DMS79 (cell line): ENCODE results near the gene TXNL1.
"Not testable (repeated sequence)": the region's sequence is repeated elsewhere in the genome, so short reads cannot be mapped to it uniquely, and the experiment has no call there.

Source experiments
- DNase-seq: peaks from one replicate; lab custom pipeline; 2025; lab: John Stamatoyannopoulos, UW

Gene TXNL1

DNA sequence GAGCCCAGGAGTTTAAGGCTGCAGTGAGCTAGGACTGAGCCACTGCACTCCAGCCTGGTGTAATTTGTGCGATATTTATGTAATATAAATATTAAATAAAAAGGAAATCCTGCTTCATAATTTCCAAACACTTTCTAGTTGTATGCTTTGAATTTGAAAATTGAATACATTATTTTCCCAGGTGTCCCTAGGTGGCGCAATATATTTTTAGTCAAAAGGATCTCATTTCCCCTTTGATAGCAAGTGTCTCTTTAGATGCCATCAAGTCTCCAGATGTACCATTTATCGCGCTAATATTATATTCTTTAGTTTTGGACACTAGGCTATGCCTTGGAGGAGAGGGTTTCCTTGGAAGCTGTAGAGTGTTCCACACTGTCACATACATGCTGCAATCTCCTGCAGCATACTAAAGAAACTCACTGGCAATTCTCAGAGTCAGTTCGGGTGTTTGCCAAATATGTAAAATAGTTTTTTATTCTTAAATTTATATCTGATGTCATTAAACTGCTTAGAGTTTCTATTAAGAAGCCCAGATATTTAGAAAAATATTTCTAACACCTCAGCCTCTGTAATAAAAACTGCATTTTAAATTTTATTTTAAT lies 7.1 kb upstream of the TXNL1 start:
- no peak for DNase-seq

DNA sequence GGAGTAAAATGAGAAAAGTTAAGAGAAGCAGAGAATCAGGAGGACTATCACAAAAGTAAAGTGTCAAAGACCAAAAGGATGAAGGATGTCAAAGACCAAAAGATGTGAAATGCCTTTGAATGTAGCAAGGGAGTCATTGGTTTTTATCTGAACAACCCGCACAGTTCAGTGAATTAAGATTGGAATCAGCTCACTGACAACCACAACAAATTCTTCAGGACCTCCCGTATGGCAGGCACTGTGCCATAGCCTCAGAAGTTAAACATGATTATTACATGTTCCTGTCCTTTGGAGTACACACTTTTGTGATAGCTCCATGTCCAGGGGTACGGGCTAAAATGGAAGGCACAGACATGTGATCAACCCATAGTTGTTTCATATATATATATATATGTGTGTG lies 5.0 kb upstream of the TXNL1 start:
- no peak for DNase-seq

DNA sequence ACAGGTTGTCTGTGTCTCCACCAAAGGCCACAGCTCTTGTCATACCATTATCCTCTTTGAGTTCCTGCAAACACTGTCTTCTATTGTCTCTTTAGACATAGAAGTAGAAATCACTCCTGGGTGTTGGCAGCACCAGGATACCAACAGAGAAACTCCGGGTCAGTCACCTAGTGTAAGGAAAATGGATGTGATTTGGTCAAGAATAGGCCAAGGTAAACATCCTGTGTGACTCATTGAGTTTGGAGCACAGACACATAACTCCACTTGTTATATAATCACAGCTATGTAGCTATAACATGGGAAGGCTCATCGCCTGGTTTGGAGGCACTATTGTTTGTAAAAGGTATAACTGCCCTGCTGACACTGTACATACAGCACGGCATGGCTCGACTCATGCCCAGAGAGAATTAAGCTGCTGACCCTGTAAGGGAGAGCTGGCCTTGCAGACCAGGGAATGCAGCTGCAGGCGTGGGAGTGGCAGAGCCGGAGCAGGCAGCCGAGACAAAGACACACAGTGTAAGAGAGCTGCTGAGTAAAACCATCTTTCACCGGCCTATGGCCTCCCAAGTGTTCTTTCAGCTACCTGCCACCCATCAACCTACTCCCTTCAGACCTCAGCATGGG lies 3.4 kb upstream of the TXNL1 start:
- no peak for DNase-seq

DNA sequence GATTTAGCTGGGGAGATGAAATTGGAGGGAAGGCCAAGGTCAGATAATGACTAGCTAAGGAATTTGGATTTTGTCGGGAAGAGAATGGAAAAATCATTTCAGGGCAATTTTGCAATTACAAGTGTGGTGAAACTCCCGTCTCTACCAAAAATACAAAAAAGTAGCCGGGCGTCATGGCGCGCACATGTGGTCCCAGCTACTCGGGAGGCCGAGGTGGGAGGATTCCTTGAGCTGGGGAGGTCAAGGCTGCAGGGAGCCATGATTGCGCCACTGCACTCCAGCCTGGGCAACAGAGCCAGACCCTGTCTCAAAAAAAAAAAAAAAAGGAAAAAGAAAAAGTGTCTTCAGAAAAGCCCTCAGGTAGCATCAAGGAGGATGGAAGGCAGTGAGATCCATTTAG lies 1.2 kb upstream of the TXNL1 start:
- DNase-seq, result no peak

DNA sequence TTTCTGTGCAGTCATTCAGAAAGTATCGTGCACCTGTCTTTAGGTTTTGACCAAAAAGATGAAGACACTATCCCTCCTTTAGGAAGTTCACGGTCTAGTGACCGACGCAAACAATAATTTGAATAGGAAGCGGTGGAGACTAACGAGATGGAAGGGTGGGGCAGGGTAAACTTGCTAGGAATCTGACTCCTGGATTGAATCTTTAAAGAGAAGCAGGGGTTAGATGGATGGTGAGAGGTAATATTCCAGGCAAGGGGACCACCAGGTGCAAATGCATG lies 651 bp upstream of the TXNL1 start:
- DNase-seq, result peak; percentile 31

DNA sequence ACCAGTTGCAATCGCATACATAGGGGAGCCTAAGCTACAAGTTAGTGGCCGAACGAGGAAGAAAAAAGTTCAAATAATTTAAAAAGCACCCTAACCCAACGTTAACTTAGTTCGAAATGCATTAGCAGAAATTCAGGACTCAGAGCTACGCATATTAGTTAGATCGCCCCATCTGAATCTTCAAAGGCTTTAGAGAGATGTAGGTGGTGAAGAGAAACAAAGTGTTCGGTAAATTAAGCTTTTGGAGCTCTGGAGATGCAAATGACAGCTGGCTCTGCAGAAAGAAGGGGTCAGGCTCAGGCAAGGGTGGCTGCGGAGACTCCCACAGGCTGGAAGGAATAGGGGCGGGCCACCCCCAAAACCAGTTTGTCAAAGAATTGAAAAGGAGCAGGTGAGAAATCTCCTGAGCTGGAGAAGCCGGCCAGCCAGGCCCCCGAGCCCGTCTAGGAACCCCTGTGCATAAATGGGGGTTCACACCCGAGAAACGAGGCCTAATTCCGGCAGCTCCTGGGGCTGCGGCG lies 621 bp downstream of the TXNL1 start:
- no peak for DNase-seq

DNA sequence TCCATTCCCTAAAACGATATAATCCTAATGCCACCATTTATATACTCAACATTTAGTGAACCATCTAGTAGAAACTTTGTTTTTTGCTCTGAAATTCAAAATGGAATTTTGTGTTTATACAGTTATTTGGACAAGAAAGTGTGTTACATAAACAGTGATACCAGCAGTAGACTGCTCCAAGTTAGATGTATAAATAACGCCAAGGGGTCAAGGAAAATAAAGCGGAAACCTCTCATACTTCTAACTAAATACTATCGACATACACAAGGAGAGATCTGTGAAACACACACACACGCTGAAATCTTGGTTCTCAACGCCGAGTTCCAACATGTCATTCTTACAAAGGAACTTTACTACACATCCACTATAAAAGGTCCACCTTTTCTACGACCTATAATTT lies 1.2 kb downstream of the TXNL1 start:
- no peak for DNase-seq

DNA sequence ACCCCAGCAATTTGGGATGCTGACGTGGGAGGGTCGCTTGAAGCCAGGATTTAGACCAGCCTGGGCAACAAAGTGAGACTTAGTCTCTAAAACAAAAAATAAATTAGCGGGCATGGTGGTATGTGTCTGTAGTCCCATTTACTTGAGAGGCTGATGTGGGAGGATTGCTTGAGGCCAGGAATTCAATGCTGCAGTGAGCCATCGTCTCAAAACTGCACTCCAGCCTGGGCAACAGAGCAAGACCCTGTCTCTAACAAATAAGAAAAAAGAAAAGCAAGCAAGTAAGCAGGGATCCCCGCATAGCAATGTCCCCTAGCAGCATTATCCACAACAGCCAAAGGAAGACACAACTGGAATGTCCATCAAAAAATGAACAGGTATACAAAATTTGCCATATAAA lies 3.4 kb downstream of the TXNL1 start:
- DNase-seq, result no peak

DNA sequence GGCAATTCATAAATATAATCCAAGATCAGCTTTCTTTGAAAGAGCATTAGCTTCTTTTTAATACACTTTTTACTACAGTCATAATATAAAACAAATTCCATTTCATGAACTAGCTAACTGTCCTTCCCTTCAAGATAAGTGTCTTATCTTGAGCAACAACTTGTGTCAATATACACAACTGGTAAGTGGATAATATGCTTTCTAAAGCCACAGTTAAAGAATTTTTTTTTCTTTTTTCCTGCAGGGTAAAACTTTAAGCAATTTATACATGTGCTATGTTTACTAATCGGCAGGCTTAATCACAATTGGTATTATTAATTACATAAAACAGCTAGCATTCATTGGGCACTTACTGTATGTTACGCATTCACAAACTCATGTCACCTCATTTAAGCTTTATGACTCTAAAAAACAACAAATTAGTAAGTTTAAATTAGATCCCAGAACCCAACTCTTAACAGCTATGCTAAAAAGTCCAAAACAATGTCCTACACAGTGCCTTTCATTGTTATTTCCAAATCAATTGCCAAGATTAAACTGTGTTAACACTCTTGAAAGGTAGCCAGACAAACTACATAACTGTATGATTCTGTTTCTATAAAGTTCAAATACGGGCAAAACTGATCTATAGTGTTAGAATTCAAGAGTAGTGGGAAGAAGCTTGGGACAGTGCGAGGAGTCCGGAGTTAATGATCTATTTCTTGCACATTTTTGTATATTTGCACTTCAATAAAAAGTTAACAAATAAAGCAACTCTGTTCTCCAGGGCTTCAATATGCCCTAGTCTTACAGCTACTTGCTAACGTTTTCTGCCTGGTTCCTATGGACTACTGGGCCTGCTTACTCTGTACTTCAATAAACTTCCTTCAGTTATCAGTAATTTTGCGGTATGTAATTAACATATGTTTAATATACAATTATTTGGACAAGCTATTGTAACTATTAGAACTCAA lies 6.0 kb downstream of the TXNL1 start:
- DNase-seq, result no peak

DNA sequence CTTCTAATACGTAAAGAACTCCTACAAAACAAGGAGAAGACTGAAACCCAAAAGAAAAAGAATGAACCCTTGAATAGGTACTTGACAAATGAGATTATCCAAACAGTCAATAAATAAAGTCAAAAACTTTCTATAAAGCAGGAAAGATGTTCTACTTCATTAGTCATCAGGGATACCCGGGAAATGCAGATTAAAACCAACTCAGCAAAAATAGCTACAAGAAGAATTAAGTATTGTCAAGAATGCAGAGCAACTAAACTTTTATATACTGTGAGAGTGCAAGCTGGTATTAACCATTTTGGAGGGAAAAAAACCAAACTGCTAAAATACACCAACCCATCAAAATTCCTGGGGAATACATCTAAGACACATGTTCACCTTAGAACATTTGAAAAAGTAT lies 10.4 kb downstream of the TXNL1 start:
- DNase-seq, result no peak

DNA sequence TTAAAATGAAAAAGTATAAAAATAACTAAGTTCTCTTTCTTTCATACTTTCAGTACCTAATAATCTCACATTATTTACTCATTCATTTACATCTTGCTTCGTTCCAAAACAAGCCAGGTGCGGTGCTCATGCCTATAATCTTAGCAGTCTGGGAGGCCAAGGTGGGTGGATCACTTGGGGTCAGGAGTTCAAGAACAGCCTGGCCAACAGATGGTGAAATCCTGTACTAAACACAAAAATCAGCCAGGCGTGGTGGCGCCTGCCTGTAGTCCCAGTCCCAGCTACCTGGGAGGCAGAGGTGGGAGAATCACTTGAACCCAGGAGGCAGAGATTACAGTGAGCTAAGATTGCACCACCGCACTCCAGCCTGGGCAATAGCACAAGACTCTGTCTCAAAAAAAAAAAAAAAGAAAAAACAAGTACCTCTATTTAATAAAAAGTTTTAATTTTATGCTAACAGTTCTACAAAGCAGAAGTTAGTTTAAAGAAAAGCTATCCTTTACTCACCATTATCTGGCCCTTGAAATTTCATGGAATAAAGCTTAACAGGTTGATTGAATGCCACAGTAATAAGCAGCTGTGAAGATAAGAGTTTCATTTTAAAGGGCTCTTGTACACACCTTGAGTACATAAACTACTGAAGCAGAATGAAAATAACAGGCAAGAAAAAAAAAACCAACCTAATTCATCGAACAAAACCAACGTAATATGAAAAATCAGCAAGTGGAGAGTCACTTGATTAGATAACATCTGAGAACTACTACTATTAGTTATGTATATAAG lies 22.5 kb downstream of the TXNL1 start:
- DNase-seq, result peak; percentile 94

DNA sequence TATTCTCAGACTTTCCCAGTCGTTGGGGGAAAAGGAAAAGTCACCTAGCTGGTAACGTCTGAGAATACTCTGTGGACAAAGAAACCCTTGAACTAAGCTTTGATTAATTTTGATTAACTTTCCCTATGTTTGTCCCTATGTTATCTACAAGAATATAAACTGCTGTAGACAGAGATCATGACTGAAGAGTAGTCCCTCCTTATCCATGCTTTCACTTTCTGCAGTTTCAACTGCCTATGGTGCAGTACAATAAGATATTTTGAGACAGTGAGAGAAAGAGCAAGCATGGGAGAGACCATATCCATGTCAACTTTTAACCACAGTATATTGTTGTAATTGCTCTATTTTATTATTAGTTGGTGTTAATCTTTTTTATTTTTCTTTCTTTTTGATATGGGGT lies 31.8 kb downstream of the TXNL1 start:
- no peak for DNase-seq

DNA sequence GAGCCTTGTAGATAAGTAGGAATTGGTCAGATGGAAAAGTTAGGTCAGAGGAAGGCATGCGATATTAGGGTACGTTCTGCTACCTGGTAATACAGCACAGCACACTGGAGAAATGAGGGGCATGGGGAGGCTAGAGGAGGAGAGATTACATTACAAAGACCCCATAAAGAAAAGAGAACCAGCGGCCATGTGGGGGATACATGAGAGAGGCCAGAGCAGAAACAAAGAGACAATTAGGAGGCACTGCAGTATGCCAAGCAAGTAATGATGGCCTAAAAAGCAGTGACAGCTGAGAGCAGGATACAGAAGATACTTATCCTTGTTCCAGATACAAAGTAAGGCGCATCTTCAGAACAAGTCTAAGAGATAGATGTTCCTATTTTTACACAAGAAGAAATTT lies 40.0 kb downstream of the TXNL1 start:
- DNase-seq, result no peak

DNA sequence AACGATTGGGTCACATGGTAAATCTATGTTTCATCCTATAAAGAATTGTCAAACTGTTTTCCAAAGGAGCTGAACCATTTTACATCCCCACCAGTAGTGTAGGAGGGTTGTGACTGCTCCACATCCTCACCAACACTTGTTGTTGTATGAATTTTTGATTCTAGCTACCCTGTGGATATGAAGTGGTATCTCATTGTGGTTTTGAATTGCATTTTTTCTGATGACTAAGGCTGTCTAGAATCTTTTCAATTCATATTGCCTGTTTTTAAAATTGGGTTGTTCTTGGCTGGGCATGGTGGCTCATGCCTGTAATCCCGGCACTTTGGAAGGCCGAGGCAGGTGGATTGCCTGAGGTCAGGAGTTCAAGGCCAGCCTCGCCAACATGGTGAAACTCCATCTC lies 44.5 kb downstream of the TXNL1 start:
- DNase-seq, result no peak

DNA sequence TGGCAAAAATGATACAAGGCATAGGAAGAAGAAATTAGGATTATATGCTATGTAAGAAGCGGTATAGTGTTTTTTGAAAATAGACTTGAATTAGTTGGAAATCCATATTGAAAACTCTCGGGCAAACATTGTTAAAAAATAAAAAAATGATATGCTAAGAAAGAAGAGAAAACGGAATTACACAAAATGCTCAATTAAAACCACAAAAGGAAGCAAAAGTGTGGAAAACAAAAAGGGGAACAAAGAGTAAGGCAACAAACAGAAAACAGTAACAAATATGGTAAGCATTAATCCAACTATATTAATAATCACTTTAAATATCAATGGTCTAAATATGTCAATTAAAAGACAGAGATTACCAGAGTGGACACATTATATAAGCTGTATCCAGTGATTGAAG lies 58.4 kb downstream of the TXNL1 start:
- DNase-seq, result no peak

DNA sequence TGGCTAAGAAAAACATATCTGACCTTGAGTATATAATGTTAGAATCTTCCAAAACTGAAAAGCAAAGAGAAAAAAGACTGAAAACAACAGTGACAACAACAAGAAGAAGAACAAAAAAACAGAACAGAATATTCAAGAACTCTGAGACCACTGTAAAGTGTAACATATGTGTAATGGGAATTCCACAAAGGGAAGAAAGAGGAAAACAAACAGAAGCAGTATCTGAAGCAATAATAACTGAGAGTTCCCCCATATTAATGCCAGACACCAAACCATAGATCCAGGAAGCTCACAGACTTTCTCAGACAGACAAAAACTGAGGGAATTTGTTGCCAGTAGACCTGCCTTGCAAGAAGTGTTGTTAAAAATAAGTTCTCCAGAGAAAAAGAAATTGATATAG lies 58.9 kb downstream of the TXNL1 start:
- DNase-seq, result no peak

DNA sequence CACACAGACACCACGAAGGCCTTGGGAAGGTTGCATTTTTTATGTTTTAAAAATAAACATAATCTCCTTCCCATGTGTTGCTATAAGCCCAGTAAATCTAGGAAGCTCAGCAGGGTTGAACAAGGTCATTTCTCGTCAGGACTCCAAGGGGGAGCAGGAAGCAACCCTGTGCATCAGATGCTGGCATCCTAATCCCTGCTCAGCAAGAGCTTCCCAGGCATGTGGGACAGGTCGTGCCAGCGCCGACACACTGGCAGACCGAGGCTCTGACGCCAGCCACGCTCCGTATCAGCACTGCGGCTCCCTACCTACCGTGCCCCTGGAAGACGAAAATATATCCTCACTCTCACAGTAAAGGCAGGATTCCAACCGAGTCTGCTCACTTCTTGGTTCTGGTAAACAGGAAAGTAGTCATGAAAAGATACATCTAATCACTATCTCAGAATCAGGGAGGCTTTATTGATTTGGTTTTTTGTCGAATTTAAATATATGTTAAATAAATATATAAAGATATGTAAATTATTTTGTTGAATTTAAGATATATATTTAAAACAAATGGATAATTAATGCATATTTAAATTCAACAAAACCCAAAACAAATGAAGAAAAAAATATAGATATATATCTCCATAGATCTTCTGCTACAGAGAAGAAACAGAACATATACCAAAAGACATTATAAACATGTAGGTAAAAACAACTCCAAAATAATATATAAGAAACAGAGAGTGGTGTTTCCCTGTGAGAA lies 61.4 kb downstream of the TXNL1 start:
- no peak for DNase-seq

DNA sequence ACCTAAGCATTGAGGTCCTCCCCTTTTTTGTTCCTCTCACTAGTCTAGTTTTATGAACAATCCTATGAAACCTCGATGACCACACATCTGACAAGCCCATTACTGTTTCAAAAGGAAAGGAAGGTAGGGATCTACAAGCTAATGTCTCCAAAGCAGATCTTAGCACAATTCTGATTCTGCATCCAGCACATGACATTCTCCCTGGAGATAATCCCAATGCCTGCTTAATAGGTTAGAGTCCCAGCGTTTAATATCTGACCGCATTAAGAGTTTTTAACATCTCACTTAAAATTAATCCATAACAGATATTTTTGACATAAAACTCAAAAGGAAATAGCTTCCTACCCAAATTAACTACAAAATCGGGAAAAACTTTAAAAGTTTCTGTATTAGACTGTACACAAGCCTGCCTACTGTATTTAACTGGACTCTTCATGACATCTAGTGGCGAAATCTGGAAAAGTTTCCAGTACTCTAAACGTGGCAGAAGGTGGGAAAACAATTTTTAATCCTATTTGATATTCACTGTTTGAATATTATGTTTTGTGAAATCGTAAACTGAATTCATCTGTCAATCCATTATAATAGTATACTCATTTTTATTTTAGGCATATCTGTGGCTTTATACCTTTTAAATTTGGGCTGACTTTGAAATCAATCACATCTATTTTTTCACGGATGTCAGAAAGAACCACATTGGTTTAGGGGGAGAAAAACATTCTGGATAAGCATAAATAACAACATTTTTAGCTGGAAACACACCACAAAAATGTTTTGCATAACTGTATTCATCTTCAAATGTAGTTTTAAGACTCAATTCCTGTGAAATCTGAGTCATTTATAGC lies 62.4 kb downstream of the TXNL1 start:
- DNase-seq, result peak; percentile 28

DNA sequence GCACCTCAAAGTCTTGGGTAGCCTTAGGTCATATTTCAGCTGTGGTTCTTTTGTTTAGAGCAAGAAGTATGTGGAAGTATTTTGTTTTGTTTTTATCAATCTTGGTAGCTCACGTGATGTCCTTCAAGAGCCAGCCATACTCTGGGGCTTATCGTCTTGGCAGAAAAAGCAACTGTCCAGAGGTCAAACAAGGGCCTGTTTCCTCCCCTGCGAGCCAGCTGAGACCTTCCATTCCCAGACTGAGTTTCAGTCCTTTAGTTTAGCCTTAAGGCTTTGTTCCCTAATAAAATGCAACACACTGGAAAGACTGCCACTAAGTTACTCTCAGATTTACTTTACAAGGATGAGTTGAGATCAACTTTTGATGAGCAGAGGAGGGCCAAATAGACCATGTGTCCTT lies 63.5 kb downstream of the TXNL1 start:
- DNase-seq, result no peak

DNA sequence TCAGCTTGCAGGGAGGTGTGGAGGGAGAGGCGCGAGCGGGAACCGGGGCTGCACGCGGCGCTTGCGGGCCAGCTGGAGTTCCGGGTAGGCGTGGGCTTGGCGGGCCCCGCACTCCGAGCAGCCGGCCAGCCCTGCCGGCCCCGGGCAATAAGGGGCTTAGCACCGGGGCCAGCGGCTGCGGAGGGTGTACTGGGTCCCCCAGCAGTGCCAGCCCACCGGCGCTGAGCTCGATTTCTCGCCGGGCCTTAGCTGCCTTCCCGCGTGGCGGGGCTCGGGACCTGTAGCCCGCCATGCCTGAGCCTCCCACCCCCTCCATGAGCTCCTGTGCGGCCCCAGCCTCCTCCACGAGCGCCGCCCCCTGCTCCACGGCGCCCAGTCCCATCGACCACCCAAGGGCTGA lies 66.1 kb downstream of the TXNL1 start:
- DNase-seq, result not testable (repeated sequence)

DNA sequence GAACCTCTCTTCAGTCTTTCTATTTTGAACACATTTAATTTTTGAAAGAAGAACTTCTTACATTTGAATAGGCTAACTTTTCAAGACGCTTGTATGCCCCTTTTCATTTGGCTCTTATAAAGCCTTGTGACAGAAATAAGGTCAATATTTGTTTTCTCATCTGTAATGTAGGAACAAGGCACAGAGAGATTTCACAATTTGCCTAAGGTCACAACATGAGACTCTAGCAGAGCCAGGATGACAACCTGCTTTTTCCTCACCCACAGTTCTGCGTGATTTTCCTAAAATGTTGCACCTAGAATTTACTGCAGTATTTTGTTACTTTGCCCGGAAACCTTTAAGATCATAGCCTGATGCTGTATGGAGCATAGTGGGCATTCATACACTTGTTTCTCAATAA lies 67.4 kb downstream of the TXNL1 start:
- DNase-seq, result no peak
